H54 (cell line): ENCODE data around the gene ACTR3C.

ENCODE experiments used
- DNase-seq: peaks from one replicate; pipeline ENCODE4 v3.0.0; 2011; ENCODE audit warnings: low spot score, mixed read lengths; ENCODE audit not compliant: insufficient read length
- FAIRE-seq: peaks from 3 replicates; lab custom pipeline; 2011; peaks lifted over from hg19 to GRCh38; lab: Jason Lieb, UNC
- POLR2A ChIP-seq: IDR thresholded peaks from 2 replicates; pipeline ENCODE4 v1.6.1; 2011; ENCODE audit warnings: low read depth, mild to moderate bottlenecking, low read length

The ACTR3C gene

GRCh38 chr7:150335774-150336112, 12.4 kb upstream of the ACTR3C start:
- no peak for TF ChIP-seq POLR2A
- no peak for FAIRE-seq
- DNase-seq = no peak

- FAIRE-seq (no peak), DNase-seq (no peak)
- no peak for TF ChIP-seq POLR2A
Observed at GRCh38 chr7:150335108-150335773, 11.9 kb upstream of the ACTR3C start.

GRCh38 chr7:150334108-150334507, 10.8 kb upstream of the ACTR3C start:
- FAIRE-seq = no peak
- no peak for TF ChIP-seq POLR2A
- no peak for DNase-seq

GRCh38 chr7:150333659-150334058, 10.3 kb upstream of the ACTR3C start:
- FAIRE-seq (no peak), DNase-seq (no peak)
- no peak for TF ChIP-seq POLR2A

GRCh38 chr7:150332852-150333635, 9.7 kb upstream of the ACTR3C start:
- FAIRE-seq = no peak
- DNase-seq = no peak
- TF ChIP-seq POLR2A = no peak

- no peak for FAIRE-seq
- no peak for TF ChIP-seq POLR2A
Observed at GRCh38 chr7:150330211-150330885, 7.0 kb upstream of the ACTR3C start.

GRCh38 chr7:150329331-150330120, 6.2 kb upstream of the ACTR3C start:
- no peak for DNase-seq
- no peak for FAIRE-seq
- no peak for TF ChIP-seq POLR2A

More at GRCh38 chr7:150330211-150330885, 7.0 kb upstream of the ACTR3C start:
- no peak for DNase-seq

- no peak for TF ChIP-seq POLR2A
- DNase-seq (no peak), FAIRE-seq (no peak)
Observed at GRCh38 chr7:150327308-150327707, 4.0 kb upstream of the ACTR3C start.

GRCh38 chr7:150326657-150327268, 3.4 kb upstream of the ACTR3C start:
- FAIRE-seq (no peak), DNase-seq (no peak)
- no peak for TF ChIP-seq POLR2A

GRCh38 chr7:150325901-150326300, 2.6 kb upstream of the ACTR3C start:
- FAIRE-seq = no peak
- DNase-seq = no peak
- no peak for TF ChIP-seq POLR2A

GRCh38 chr7:150325110-150325611, 1.8 kb upstream of the ACTR3C start:
- no peak for FAIRE-seq
- no peak for TF ChIP-seq POLR2A

GRCh38 chr7:150324373-150324961, 1.1 kb upstream of the ACTR3C start:
- DNase-seq (no peak), FAIRE-seq (no peak)
- no peak for TF ChIP-seq POLR2A

More at GRCh38 chr7:150325110-150325611, 1.8 kb upstream of the ACTR3C start:
- DNase-seq = no peak
